Jurkat, Clone E6-1 (cell line): ENCODE measurements around the gene FYCO1.
A peak's percentile ranks its signal among the peaks of the same experiment; 100 is the strongest.

ENCODE experiments used
- DNase-seq: peaks from one replicate; pipeline ENCODE4 v3.0.0-alpha.2; 2011; ENCODE audit warnings: low read depth, low spot score
- H3K4me3 ChIP-seq: 2 replicates; pipeline ENCODE4 v1.5.1; 2011; ENCODE audit warnings: mild to moderate bottlenecking, low read length, control low read depth, moderate library complexity

FYCO1 gene

DNA sequence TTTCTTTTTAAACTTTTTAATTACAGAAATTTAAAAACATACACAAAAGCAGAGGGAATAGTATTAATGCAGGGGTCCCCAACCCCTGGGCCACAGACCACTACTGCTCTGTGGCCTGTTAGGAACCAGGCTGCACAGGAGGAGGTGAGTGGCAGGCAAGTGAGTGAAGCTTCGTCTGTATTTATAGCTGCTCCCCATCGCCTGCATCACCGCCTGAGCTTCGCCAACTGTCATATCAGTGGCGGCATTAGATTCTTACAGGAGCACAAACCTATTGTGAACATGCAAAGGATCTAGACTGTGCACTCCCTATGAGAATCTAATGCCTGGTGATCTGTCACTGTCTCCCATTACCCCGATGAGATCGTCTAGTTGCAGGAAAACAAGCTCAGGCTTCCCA, 86.9 kb downstream of the FYCO1 start:
- no peak overlapping the region; the same call in 1 of the 2 replicates for H3K4me3 ChIP-seq
- DNase-seq = no peak

DNA sequence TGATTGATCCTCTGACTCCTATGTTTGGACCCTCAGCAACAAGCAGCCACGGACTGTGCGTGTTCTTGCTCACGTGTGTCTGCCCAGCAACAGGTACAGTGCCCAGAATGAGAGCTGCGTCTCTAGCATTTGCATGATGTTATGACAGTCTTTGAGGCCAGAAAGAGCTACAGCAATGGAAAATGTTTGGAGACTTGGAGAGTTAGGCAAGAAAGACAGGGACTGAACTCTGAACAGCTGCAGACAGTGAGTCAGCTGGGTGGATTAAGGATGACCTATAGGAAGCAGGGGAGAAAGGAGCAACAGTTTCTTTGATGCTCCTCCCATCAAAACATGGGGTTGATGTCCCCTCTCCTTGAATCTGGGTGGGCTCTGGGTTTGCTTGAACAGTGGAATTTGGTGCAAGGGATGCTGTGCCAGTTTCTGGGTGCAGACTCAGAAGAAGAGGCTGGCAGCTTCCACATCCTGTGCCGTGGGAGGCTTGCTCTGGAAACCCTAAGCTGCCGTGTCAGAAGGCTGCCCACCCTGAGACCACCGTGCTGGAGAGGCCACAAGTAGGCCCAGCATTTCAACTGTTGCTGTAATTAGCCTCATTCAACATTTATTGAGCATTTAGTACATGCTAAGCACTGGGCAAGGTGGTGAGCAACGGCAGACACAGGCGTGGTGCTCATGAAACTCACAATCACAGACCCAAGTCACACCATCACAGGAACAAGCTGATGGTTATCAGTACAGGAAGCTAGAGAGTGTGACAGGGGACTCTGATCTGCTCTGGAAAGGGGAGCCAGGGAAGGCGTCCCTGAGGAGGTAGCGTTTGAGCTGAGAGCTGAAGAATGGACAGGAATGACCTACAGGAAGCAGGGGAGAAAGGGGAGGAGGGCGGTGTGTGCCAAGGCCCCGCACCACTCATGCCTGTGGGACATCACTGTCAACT, 87.6 kb downstream of the FYCO1 start:
- peak overlapping the region; percentile 23 for H3K4me3 ChIP-seq
- peak; percentile 69 for DNase-seq

DNA sequence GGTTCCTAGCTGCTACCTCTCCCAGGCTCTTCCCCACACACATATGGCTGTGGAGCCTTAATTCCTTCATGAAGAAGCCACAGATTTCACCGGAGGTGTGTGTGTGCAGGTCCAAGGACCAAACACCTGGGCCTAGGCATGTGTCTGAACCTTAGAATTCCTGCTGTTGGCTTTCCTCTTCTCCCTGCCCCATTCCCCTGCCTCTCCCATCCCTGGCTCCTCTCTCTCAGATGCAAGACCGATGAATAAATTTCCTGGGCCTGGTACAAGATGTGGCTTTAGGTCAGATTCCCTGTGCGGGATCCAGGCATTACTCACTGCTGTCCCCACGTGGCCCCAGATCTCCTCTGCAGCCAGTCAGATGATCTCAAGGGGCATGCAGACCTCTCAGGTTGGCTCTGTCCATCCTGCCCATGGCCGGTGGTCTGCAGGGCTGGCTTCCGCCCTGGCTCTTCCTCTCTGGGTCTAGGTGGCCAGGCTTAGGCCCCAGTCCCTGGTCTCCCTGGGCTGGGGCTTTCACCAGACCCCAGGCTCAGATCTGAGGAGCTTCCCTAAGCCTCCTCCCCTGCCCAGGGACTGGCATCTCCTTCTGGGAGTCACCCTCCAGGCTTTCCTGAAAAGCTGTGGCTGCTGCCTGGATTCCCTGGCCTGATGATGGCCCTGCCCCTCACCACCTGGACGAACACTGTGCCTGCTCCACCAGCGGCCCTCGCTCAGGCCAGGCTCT, 88.8 kb downstream of the FYCO1 start:
- H3K4me3 ChIP-seq = no peak overlapping the region
- no peak for DNase-seq

DNA sequence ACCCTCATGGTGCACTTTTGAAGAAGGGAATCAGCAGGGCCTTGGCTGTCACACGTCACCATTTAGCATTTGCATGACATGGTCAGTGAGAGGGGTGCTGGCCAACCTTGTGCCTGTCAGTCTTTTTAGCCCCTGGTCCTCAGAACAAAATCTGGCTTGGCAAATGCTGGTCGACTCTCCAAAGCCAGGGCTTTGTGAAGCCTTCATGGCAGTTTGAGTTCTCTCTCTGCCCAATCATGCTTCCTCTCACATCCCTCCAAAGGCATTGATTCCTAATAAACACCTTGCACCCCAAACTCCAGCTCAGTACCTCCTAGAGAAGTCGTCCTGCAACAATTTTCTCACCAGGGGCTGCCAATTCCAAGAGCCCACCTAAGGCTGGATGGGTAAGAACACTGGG, 89.9 kb downstream of the FYCO1 start:
- DNase-seq = no peak
- no peak overlapping the region for H3K4me3 ChIP-seq

DNA sequence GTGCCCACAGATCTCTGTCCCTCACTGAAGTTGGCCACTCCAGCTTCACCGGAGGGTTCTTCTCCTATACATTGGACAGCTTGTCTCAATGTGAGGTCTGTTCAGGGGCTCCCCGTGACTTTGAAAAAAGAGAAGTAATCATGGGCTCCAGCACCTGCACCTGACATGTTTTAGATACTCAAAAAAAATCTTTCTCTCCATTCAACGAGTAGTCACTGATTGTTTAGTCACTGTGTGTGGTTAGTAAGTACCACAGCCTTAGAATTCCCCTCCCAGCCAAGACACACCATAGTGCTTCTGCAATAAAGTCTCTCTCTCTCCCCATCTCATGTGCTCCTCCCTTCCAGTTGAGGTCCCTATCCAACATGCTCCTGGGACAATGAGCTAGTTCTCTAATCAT, 90.7 kb downstream of the FYCO1 start:
- peak; percentile 48 for DNase-seq

DNA sequence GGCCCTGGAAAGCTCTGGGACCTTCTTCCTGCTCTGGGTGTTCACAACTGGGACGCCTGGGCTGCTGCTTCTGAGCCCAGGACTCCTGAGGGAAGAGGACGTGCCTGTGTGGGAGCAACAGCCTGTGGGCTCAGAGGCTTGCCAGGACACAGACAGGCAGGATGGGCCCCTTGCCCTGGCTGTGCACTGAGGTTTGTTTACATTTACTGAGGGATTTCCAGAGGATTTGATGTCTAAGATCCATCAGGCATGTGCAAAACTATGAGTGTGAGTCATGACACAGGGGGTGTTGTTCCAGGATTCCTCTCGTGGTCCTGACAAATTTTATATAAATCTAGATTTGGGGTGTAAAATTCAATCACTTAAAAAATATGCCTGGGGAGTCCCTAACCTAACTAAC, 98.7 kb downstream of the FYCO1 start:
- no peak overlapping the region for H3K4me3 ChIP-seq
- no peak for DNase-seq

More for the DNA sequence above, 90.7 kb downstream of the FYCO1 start:
- no peak overlapping the region for H3K4me3 ChIP-seq

DNA sequence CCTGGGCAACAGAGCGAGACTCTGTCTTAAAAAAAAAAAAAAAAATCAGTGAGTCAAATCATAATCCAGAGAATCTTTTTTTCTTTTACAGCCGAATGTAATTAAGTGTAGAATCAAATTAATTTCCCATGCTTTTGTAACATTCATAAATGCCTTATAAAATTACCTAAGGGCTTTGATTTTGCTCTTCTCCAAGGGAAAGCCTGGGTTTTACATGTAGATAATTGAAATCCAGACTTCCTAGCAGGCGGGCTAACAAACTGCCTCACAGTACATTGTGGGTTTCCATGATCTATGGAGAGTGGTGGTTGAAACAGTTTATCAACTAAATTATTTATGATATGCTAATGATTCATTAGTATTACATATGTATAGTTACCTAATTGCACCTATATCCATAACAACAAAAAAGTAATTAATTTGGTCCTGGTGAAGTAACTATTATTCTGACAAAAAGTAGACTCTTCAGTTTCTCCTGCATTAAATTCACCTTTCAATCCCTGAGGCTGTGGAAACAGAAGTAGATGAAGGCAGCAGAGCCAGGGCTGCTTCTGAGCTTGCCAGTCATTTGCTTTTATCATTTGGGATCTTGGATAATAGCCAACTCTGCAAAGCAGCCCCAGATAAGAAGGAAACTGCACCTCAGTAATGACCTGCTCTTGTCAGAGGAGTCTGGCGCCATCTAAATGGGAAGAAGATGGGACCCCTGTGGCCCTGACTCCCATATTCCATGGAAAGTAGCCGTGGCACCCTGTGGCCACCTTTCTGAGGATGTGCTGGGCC, 99.7 kb downstream of the FYCO1 start:
- H3K4me3 ChIP-seq = no peak overlapping the region
- no peak for DNase-seq

DNA sequence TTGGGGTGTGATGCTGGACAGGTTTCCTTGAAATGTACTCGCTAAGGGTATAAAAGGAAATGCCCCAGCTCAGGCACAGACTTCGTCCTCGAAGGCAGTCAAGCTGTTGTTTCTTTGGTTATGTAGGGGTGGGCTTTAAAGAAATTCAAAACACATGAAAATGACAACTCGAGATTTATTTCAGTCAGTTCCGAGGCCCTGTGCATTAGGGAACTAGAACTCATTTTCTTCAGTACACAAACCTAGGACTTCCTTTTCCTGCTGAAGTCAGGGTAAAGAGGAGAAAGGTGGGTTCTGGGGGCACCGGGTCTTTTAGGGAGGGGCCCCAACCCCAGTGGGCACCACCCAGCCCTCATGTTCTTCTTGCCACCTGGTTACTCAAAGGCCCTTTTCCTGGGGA, 101.6 kb downstream of the FYCO1 start:
- no peak for DNase-seq
- H3K4me3 ChIP-seq = no peak overlapping the region

DNA sequence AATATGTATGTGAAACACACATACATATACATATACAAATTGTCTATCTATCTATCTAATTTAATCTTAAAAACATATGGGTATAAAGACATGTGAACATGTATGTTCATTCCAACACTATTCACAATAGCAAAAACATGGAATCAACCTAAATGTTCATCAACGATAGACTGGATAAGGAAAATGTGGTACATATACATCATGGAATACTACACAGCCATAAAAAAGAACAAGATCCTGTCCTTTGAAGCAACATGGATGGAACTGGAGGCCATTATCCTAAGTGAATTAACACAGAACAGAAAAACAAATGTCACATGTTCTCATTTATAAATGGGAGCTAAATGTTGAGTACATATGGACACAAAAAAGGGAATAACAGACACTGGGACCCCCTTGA, 103.5 kb downstream of the FYCO1 start:
- no peak for DNase-seq
- H3K4me3 ChIP-seq = no peak overlapping the region

DNA sequence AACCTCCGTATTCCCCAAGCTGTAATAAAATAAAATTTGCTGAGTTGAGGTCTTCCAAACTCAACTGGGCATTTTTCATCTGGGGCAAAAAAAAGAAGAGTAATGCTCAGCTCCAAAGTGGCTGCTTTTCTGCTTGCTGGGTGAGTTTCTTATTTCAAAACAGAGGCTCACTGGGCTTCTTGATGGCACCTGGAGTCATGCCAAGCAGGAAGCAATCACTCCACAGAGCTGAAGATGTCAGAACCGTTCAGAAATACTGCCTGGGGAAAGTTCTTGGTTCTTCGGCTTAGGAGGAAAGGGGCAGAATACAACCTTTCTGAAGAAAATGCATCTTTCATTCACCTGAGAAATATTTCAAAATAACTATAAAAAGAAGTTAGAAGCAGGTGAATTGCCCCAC, 105.2 kb downstream of the FYCO1 start:
- peak; percentile 56 for DNase-seq

DNA sequence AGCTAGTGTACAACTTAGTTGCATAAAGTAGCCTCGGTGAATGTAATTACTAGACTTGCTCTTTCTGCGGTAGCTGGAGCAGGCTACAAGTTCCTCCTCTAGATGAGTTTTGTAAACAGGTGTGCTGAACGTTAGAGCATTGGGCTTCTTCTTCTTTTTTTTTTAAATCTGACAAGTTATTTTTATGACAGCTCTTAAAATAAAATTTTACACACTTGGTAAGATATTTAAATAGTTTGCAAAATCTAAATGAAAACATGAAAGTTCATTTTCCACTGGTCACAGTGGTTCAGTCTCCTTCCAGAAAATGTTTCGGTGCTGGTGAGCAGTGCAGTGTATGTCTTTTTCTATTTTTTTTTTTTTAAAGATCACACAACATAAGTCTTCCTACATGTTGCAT, 106.3 kb downstream of the FYCO1 start:
- DNase-seq = no peak

More for the DNA sequence above, 105.2 kb downstream of the FYCO1 start:
- H3K4me3 ChIP-seq = no peak overlapping the region

DNA sequence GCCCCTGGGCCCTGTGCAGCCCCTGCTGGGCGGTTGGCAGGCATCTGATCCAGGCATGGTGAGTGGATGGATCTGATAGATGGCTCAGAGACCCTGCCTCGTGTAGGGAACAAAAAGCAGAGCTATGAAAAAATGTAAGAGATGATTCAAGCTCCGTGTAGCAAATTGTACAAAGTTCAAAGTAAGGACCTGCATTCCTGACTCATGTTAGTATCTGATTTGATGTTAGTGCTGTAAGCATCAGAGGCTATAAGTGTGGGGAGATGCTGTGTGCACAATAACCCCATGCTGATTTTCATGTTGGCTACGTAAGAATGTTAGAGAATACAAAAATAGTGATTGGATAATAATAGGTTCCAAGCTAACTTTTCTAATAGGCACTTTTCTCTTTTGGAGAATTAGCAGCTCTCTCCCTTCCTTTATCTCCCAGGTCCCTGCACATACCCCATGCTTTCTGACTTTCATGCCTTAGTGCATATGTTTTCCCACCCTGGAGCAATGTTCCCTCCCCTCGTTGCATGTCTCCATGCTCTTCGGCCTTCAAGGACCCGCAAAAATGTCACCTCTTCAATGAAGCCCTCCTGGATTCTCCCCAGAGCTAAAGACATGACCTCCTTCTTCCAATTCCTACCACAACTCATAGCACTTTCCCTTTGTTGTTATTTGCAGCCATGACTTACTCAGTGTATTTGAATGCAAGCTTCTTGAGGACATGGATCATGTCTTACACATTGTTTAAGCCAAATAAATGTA, 107.7 kb downstream of the FYCO1 start:
- DNase-seq = no peak
- no peak overlapping the region for H3K4me3 ChIP-seq

More for the DNA sequence above, 106.3 kb downstream of the FYCO1 start:
- H3K4me3 ChIP-seq = no peak overlapping the region

DNA sequence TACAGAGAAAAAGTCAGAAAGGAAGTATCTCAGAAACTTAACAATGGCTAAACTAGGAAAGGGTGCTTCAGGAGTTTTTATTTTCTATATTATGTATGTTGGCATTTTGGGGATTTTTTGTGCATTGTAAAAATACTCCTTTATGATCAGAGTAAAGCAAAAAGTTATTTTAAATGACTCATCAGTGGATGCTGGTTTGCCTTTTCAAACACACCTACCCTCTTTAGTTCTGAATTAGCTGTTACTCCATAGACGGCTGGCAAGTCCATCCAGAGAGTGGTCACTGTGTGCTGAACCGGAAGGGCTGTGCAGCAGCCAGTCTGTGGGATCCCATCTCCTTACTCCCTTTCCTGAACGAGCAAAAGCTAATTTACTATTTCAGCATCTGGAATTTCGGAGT, 108.3 kb downstream of the FYCO1 start:
- DNase-seq = no peak
- no peak overlapping the region for H3K4me3 ChIP-seq

DNA sequence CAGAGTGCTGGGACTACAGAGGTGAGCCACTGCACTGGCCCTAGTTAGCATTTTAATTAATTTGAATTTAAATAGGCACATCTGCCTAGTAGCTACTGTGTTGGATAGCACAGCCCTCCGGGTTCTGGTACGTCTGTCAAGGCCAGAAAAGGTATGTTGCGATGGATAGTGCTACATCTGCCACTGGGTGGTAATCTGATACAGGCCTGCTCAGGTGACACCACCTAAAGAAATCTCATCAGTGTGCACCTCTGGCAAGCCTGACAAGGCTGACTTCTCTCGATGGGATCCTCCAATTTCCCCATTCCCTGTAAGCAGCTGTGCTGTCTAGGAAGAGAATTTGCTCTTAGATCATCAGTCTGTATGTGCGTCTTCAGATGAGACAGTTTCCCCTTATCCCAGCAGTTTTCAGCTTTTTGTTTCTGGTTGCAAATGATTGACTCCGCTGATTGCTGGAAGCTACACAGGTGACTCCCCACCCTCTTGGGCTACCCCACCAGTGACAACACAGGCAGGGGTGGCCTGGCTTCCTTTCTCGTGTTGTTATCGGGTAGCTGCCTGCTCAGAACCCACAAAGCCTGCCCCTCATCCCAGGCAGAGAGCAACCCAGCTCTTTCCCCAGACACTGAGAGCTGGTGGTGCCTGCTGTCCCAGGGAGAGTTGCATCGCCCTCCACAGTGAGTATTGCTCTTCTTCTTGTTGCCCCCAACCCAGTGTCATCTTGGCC, 109.5 kb downstream of the FYCO1 start, which contains the start of gene CCR9:
CCR9 (plus strand) TSS at position 565 of the 727 bp plus-strand sequence. CDS start 8,391 bp downstream, outside the sequence.
- DNase-seq = no peak
- no peak within 1 kb of the TSS for H3K4me3 ChIP-seq

DNA sequence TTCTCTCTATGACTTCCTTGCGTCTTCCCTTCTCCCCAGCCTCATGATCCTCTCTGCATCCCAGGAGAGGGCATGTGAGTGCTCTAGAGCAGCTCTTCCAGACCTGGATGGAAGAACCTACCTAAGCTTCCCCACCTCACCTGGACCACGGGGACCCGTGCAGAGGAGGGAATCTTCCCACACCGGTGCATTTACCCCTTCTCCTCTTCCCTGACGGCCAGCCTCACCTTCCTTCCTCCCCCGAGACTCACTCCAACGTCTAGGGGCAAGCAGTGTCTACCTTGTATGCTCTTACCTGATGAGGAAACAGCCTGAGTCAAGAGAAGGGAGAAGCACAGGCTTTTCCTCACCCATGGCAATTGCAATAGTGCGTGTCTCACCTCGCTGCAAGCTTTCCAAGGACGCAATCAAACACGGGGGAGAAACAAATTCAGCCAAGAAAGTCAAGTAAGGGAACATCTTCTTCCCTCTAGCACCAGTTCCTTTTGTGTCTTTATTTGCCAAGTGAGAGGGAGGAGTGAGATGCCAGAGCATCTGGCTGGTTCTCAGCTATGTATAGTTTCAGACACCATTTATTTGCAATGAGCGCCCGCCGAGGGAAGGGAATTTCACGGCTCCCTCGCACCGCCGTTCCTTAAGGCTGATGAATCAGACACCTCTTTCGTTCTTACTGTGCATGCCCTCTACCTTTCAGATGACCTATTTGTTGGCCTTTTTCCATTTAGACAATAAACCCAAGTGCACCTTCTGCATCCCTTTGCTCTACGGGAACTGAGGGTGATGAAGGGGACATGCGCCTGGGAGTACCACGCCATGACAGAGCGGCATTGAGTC, 111.0 kb downstream of the FYCO1 start:
- DNase-seq = no peak
- no peak overlapping the region for H3K4me3 ChIP-seq

DNA sequence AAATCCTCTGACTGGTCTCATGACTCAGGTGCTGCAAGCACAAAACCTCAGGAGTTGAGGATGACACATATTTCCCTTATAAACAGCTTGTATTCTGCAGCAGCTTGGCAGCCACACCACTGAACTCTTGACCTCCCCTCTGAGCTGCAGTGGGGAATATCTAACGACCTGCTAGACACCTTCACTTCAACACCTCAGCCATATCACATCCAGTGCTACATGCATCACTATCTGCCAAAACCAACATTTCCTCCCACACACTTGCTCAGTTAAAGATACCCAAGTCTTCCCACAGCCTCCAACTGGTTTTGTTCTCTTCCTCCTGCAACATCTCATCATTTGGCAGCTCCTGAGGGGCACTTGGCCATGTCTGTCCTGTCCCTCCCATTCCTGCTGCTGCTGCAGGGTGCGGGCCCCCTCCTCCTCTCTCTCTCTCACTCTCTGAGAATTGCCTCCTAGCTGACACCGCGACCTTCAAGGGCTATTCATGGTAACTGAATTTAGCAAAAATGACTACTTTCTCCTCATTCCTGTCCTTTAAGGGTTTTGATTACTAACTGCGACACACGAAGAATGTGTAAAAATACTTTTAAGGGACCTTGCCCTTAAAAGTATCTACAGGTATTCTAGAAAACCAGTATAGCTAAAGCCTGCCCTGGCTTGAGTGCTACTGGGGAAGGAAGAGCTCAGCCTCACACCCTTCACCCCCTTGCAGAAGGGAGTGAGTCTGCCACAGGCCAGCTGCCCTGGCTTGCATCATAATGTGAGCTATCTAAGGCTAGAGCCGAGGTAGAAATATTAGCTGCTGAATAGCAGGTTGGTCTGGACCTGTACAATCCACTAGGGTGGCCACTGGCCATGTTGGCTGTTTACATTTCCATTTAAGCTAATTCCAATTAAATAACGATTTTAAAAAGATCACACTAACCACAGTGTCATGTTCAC, 114.3 kb downstream of the FYCO1 start:
- peak; percentile 78 for DNase-seq

More for the DNA sequence above, 114.3 kb downstream of the FYCO1 start:
- H3K4me3 ChIP-seq = no peak overlapping the region
